GM21526 (cell line): ENCODE results near the gene KRT73.

Source experiments
- ATAC-seq: cut with Tn5 transposase; IDR thresholded peaks from one replicate; pipeline ENCODE4 v1.9.1; 2021; ENCODE audit warnings: moderate library complexity; ENCODE audit not compliant: unreplicated experiment, low FRiP score

Gene KRT73

DNA sequence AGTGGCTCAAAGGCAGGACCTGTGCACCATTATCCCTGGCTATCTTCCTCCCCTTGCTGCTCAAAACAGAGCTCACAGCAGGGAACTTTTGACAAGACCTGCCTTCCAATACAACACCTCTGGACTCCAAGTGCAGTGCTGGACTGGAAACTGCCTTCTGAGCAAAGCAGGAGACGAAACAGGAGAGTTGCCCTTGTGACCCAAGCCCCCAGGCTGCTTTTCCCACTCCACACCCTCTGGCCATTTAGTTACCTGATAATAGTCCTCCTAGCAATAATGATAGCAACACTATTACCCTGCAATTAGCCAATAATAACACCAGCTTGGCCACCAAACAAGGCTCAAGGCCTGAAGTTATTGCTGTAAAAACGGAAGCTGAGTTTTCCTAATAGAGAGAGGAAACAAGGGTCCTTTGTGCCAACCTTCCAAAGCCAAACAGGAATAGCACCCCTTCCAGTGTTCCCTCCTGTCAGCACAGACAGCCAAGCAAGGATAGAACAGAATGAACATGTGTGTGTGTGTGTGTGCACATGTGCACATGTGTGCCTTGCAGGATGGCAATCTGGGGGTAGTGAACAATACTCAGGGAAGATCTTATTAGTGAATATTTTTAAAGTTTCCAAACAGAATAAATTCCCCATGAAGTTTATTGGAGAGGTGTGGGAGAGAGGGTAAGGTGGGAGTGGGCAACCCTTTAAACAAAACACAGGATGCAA lies 9.2 kb upstream of the KRT73 start:
- no peak for ATAC-seq

GRCh38 chr12:52622349-52622748 lies 4.0 kb upstream of the KRT73 start:
- ATAC-seq = no peak

GRCh38 chr12:52618866-52619265 lies 507 bp upstream of the KRT73 start:
- no peak for ATAC-seq

GRCh38 chr12:52617403-52617785 lies 965 bp downstream of the KRT73 start:
- ATAC-seq = no peak

GRCh38 chr12:52616680-52617402 lies 1.5 kb downstream of the KRT73 start:
- ATAC-seq = no peak

DNA sequence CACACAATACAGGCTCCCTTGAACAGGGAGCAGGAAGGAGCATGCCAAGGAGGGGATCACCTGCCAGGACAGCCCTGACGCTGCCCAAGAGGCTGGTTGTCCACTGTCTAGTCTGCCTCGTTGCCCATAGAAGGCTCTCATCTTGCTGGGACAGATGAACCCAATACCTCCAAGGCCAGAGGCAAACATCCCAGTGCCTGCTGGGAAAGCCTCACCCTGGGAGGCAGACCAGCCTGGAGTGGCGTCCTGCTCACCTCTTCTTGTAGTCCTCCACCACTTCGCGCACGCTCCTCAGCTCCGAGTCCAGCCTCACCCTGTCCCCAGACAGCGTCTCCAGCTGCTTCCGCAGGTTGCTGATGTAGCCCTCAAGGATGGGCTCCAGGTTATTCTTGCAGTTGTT lies 2.4 kb downstream of the KRT73 start:
- no peak for ATAC-seq

- no peak for ATAC-seq
These were observed 3.0 kb downstream of the KRT73 start for GRCh38 chr12:52615208-52615868.

DNA sequence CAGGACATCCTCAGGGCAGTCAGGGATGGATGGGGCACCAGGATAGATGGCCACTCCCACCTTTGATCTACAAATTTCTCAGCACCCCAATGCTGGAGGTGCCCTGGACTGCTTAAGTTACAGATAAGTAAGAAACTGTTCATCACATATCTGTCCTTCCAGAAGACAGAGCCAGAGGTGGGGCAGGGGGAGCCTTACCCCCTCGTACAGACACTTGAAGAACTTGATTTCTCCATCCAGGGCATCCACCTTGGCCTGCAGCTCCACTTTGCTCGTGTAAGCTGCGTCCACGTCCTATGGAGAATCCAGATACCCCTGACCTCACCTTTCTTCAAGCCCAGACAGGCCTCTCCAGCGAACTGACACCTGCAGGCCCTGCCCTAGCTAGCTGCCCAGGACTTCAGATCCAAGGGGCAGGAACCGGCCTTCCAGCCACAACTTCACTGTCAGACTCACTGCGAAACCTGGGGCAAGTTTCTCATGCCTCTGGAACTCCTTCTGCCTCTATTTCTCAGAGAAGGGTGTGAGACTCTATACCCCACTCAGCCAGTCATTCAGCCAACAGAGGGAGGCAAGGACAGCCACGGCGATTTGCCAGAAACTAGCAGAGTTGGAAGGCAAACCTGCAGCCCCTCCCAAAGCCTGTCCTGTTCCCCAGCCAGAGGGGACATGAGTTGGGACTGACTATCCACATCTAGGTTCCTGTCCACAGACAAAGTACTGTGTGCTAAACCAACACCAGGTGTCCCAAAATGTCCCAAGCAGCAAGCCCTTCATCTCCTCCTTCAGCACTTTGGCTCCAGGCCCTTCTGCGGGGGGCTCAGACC lies 3.8 kb downstream of the KRT73 start:
- ATAC-seq = no peak

DNA sequence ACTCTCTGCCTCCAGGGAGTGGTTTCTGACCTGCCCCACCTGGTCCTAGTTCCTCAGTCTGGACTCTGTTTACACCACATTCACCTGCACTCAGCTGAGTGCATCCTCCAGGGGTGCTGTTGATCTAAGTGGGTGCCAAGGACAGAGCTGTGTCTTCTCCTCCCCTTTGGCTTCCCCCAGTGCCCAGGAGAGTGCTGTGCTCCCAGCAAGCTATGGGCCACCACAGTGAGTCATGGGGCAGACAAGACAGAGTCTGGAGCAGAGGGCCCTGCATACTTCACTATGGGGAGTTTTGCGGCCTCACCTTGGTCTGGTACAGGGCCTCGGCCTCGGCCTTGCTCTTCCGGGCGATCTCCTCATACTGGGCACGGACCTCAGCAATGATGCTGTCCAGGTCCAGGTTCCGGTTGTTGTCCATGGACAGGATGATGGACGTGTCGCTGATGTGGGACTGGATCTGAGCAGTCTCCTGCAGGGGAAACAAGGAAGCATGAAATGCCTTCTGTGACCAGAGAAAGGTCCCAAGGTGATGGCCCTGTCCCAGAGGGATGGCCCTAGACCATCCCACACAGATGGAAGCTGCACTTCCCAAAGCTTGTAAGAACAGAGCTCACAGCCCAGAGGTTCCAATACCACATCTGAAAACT lies 4.9 kb downstream of the KRT73 start:
- ATAC-seq = no peak

DNA sequence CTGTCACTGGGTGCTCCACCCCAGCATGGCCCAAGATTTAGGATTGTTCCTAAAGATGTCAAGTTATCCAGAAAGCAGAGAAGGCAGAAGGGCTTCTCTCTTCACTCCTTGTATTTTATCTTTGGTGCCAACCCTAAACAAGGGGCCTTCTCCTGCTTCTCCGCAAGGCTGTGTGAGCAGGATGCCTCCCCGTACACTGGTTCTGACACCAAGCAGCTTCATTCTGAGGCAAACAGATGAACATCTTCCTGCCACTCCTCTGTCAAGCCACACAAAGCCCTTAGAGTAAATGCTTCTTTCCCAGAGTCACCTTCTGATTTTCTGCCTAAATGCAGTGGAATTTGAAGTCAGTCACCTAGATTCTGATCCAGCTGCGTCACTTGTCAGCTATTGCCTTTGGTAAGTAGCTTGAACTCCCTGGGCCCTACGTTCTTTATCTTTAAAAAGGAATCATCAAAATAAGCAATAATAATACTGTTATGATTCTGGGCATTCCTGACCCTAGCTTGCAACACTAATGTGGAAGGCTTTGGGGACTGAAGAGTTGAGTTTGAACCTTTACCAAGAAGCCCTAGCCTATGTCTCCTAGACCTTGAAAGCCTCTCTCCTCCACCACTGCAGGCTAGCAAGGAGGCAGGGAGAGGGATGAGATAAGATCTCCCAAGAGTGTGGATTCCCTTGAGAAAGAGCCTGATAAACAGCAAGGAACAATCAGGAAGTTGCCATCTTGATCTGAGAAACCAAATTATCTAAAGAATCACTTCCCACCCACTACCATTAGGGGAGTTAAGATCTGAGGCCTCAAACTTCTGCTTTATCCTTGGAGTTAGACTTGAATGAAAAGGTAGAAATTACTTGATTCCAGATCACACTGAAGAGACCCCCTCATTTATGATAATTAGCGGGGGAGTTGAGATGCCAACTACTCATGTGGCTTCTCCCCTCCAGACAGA lies 5.7 kb downstream of the KRT73 start:
- ATAC-seq = no peak

GRCh38 chr12:52611080-52611468 lies 7.3 kb downstream of the KRT73 start:
- ATAC-seq = no peak

- no peak for ATAC-seq
These were observed 9.3 kb downstream of the KRT73 start for GRCh38 chr12:52608826-52609630.

- no peak for ATAC-seq
These were observed 10.2 kb downstream of the KRT73 start for GRCh38 chr12:52608161-52608560.

DNA sequence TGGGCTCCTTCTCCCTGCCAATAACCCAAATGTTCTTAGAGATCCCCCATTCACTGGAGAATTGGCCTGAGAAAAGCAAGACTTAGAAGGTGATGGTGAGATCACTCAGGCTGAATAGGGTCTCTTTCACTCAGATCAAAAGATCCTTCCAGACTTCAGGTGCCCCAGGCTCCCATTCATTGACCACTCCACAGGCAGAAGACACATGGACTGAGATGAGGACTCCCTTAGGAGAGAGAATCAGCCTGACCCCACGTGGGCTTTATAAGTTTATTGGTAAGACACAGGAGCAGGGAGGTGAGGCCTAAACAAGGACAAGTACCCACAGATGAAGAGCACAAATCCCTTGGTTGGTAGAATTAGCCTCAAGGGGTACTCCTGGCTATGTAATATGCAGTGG lies 11.0 kb downstream of the KRT73 start:
- ATAC-seq = no peak

DNA sequence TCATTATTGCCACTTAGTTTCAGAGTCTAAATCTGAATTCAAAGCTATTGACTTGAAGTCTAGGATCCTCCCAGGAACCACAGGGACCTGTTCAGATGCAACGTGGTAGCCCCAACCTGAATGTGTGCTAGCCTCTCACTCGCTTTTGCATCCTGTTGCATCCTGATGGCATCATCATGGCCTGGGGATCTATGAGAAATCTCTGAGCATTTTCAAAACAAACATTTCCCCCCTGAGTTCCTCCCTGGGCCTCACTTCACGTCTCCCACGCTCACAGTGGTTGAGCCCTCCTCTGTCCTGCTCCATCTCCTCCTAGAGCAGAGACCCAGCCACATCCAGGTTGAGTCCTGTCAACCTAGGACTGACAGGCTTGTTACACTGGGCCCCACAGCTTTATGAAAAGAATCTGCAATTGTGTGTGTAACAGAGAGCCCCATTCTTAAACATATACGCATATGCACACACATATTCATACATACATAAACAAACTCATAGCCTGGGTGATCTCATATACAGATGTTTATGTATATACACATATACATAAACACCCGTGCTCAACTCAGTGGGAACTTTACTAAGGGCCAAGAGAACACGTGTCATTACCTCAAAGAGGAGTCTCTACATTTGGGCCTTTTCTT lies 11.7 kb downstream of the KRT73 start:
- ATAC-seq = no peak

- no peak for ATAC-seq
These were observed 12.3 kb downstream of the KRT73 start for GRCh38 chr12:52606096-52606495.

DNA sequence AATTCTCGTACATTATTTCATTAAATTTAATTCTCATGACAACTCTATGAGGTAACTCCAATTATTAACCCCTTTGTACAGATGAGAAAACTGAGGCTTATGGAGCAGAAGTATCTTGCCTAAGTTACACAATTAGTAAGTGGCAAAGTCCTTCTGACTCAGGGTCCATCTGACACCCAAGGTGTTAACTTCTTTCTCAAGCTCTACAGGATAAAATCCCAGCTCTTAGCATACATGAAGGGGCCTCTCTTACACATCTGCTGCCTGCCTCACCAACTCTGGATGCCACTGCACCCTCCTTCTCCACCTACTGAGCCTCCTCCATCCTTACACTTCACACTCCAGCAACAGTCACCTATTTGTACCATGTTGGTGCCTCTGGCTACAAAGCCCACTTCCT lies 12.8 kb downstream of the KRT73 start:
- no peak for ATAC-seq

- no peak for ATAC-seq
These were observed 13.5 kb downstream of the KRT73 start for GRCh38 chr12:52604859-52605258.
